Measurements from ENCODE around the gene NPY.

The NPY gene

GRCh38 chr7:24298696-24299095, 14.7 kb downstream of the NPY start:
- TF ChIP-seq CTCF (IDR thresholded peaks at IDR 0.05): no peak

GRCh38 chr7:24299192-24299591, 15.2 kb downstream of the NPY start:
- TF ChIP-seq CTCF (IDR thresholded peaks at IDR 0.05): no peak

GRCh38 chr7:24301703-24302102, 17.7 kb downstream of the NPY start:
- TF ChIP-seq CTCF (IDR thresholded peaks at IDR 0.05): no peak

- TF ChIP-seq CTCF (IDR thresholded peaks at IDR 0.05): no peak
Measured at GRCh38 chr7:24304494-24305095, 20.6 kb downstream of the NPY start.

GRCh38 chr7:24307326-24307725, 23.3 kb downstream of the NPY start:
- TF ChIP-seq CTCF (IDR thresholded peaks at IDR 0.05): no peak

- no peak for TF ChIP-seq CTCF (IDR thresholded peaks at IDR 0.05)
Measured at GRCh38 chr7:24312588-24312987, 28.6 kb downstream of the NPY start.

GRCh38 chr7:24313777-24314176, 29.8 kb downstream of the NPY start:
- TF ChIP-seq CTCF (IDR thresholded peaks at IDR 0.05): no peak

GRCh38 chr7:24316340-24316739, 32.4 kb downstream of the NPY start:
- TF ChIP-seq CTCF (IDR thresholded peaks at IDR 0.05): no peak

Measured in LNCAP (cell line).